IPS-18c (cell line): Measurements from ENCODE around the gene CLCA1.
"Not testable (repeated sequence)": the region's sequence is repeated elsewhere in the genome, so short reads cannot be mapped to it uniquely, and the experiment has no call there.

Experiments used
- H3K4me3 ChIP-seq: 2 replicates; pipeline ENCODE4 v1.7.0; 2013; ENCODE audit warnings: low read depth, mild to moderate bottlenecking, low read length, moderate library complexity; ENCODE audit not compliant: insufficient read depth
- H3K9me3 ChIP-seq: one replicate; pipeline ENCODE4 v1.6.1; 2013; ENCODE audit warnings: mild to moderate bottlenecking, low read length, moderate library complexity; ENCODE audit not compliant: control insufficient read depth, insufficient read depth

Gene CLCA1

DNA sequence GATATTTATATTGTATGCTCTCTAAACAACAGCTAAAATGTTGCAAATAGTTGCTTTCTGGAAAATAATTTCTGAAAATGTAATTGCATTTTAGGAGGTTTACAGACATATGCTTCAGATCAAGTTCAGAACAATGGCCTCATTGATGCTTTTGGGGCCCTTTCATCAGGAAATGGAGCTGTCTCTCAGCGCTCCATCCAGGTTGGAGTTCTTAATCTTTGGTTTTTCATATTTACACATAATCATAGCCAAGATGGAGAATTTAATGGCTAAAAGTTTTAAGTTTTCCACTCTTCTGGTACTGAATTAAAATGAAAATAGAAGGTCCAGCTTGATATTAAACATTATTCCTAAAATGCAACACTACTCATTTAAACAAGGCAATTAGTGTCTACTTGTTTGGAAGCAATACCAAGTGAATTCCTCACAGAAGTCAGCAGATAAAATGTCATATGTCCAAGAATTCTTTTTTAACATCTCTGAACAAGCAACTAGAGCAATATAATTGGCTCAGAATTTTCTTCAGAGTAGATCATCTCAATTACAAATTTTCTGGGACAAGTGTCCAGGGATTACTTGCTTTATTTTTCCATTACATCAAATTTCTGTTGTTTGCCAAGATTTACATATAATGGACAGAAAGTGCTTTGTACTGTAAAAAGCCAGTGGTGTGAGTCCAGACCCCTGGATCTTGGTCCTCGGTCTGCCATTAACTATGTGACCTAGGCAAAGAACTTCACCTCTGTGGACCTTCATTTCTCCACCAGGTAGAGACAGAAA, 22.6 kb downstream of the CLCA1 start:
- Histone ChIP-seq H3K9me3 (peaks cover 2% of the 10 kb centered on the region), H3K4me3 (no peak overlapping the region)

DNA sequence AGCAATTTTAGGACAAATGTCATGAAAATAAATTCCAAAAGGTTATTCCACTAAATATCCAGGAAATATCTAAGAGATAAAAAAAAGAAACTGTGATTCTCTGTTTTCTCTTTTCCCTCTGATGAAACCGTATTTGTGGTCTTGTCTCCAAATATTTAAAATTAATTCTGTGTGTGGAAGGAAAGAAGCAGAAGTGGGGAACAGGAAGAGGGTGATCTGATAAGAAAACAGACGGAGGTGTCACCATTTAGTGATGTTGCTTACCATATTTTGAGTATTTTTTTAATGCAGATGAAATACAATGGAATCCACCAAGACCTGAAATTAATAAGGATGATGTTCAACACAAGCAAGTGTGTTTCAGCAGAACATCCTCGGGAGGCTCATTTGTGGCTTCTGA, 29.6 kb downstream of the CLCA1 start:
- peaks cover 6% of the 10 kb centered on the region for H3K9me3 ChIP-seq
- no peak overlapping the region for H3K4me3 ChIP-seq

GRCh38 chr1:86499987-86500593, 31.4 kb downstream of the CLCA1 start:
- Histone ChIP-seq H3K9me3 (peaks cover 6% of the 10 kb centered on the region), H3K4me3 (no peak overlapping the region)

DNA sequence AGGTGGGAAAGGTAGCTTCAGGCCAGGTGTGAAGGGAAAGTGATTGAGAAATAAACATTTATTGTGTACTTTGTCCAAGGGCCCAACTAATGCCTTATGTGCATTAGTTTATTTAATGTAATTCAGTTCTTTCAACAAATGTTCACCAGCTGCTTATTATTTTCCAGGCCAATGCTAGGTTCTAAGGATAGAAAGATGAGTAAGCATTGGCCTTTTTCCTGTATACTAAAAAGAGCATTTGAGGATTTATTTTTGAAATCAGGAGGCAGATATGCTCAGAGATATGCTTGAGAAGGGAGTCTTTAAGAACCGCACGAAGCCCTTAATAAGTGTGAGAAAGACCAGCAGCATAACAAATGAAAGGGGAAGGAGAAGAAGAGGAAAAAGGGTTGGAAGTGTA, 32.0 kb downstream of the CLCA1 start:
- Histone ChIP-seq H3K9me3 (peaks cover 4% of the 10 kb centered on the region), H3K4me3 (no peak overlapping the region)

DNA sequence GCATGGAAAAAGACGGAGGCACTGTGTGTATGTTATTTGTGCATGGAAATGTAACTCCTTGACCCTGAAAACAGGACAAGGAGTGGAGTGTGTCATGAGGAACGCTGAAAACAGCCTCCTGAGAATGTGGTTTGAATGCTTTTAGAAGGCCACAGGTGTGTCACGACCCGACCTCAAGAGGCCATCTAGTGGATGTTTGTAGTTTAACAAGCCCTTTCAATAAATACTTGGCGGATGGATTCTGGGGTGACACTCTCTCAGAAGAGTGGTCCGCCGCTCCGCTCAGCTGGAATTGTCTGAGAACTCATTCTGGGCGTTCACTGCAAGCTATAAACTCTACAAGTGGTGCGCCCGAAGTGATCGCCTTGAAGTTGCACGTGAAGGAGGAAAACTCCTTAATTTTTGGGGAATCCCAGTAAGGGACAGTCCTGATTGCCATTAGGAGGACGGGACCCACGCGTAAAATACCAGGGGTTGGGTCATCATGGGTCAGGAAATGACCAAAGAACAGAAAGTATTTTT, 33.5 kb downstream of the CLCA1 start:
- H3K4me3 ChIP-seq, result peak overlapping the region; percentile 44; the same call in 1 of the 2 replicates
- H3K9me3 ChIP-seq, result not testable (repeated sequence)

- peak overlapping the region; percentile 44 for H3K4me3 ChIP-seq
- H3K9me3 ChIP-seq, result peaks cover 4% of the 10 kb centered on the region
These were observed 34.1 kb downstream of the CLCA1 start for GRCh38 chr1:86502721-86503405.

GRCh38 chr1:86503406-86504136, 34.8 kb downstream of the CLCA1 start:
- Histone ChIP-seq H3K4me3 (peak overlapping the region; percentile 44), H3K9me3 (peaks cover 4% of the 10 kb centered on the region)

DNA sequence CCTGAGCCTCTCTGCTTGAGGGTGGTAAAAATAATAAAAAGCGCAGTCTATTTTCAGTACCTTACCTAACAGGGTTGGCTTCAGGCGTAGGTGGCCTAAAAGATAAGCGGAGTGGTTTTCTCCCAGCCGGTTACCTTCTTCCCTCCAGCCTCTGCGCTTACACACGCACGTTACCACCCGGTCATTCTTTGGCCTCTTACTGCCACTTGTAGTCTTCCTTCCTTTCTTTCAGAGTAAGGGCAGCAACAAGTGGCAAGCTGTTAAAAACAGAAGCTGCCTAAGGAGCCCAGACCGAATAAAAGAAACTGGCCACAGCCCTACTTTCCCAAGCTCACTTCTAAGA, 35.4 kb downstream of the CLCA1 start:
- peak overlapping the region; percentile 28; the same call in 1 of the 2 replicates for H3K4me3 ChIP-seq
- H3K9me3 ChIP-seq, result peaks cover 4% of the 10 kb centered on the region

DNA sequence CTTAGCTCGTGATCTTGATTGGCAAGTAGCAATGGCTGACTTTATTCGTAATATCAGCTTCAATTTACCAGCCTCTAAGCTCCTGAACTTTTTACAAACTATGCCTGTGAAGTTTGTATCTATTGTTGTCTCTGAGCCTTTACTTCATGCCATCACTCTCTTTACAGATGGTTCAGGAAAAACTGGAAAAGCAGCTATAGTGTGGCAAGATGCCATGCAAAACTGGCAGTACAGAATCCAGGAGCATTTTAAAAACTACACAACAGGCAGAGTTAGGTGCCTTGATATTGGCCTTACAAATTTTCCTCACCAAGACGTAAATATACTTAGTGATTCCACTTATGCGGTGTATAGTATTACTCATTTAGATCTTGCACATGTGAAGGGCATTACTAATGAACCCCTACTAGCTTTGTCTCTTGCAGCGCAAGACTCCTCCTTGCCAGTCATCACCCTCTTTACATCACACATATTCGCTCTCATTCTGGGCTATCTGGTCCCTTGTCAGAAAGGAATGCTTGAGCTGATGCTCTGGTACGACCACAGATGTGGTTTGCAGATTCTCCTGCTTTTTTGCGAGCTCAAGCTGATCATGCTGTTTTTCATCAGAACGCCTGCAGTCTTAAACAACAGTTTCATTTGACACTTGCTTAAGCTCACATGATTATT, 36.3 kb downstream of the CLCA1 start:
- H3K9me3 ChIP-seq, result peaks cover 4% of the 10 kb centered on the region
- H3K4me3 ChIP-seq, result no peak overlapping the region

- Histone ChIP-seq H3K4me3 (no peak overlapping the region), H3K9me3 (peaks cover 4% of the 10 kb centered on the region)
These were observed 36.8 kb downstream of the CLCA1 start for GRCh38 chr1:86505564-86505902.

DNA sequence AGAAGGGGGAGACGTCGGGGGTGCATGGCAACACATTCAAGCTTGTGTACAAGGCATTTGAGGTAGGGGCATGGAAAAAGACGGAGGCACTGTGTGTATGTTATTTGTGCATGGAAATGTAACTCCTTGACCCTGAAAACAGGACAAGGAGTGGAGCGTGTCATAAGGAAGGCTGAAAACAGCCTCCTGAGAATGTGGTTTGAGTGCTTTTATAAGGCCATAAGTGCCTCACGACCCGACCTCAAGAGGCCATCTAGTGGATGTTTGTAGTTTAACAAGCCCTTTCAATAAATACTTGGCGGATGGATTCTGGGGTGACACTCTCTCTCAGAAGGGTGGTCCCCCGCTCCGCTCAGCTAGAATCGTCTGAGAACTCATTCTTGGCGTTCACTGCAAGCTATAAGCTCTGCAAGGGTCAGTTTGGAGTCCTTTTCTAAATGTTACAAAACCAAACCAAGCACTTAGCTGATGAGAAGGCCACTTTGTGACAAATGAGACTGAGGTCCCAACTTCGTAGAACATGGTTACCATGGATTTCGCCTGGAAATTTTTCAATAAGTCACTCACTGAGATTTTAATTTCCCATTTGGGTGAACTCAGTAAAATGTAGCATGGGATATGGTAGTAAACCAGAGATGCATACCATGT, 39.3 kb downstream of the CLCA1 start:
- Histone ChIP-seq H3K4me3 (no peak overlapping the region; the same call in 1 of the 2 replicates), H3K9me3 (peaks cover 1% of the 10 kb centered on the region)

DNA sequence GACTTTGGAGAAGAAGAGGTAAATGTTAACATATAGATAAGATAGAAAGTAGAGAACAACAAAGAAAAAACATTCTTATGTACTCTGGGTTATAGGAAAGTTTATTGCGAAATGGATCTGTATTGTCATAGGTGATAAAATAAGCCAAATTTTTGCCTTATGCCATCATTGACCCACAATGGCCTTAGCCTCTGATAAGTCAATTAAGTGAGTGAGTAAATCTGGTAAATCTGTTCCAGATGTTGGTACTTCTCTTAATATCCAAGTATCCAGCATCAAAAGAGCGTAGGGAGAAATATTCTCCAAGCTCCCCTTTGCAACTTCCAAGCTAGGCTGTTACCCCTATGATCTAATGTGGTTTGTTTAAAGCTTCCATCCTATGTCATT, 39.8 kb downstream of the CLCA1 start:
- no peak overlapping the region for H3K4me3 ChIP-seq
- H3K9me3 ChIP-seq, result no peaks in the 10 kb centered on the region

- Histone ChIP-seq H3K9me3 (no peaks in the 10 kb centered on the region), H3K4me3 (no peak overlapping the region)
These were observed 46.9 kb downstream of the CLCA1 start for GRCh38 chr1:86515597-86515996.

- H3K4me3 ChIP-seq, result no peak overlapping the region
- no peaks in the 10 kb centered on the region for H3K9me3 ChIP-seq
These were observed 47.6 kb downstream of the CLCA1 start for GRCh38 chr1:86516335-86516734.

DNA sequence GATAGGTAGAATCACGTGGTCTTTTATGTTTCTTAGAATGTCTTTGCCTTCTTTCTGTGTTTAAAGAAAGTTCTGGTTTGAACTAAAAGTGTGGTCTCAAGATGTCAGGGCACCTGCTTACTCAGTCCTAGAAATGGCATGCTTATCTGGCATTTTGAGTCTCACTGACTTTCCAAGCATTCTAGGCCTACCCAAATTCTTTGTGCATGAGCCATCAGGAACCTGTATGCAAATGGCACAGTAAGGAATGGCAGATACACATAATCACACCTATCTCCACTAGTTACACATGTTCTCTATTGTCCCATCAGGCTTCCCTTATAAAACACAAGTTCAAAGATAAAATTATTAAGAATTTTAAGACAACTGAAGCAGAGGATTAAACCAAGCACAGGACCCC, 48.6 kb downstream of the CLCA1 start:
- H3K9me3 ChIP-seq, result no peaks in the 10 kb centered on the region
- no peak overlapping the region for H3K4me3 ChIP-seq

DNA sequence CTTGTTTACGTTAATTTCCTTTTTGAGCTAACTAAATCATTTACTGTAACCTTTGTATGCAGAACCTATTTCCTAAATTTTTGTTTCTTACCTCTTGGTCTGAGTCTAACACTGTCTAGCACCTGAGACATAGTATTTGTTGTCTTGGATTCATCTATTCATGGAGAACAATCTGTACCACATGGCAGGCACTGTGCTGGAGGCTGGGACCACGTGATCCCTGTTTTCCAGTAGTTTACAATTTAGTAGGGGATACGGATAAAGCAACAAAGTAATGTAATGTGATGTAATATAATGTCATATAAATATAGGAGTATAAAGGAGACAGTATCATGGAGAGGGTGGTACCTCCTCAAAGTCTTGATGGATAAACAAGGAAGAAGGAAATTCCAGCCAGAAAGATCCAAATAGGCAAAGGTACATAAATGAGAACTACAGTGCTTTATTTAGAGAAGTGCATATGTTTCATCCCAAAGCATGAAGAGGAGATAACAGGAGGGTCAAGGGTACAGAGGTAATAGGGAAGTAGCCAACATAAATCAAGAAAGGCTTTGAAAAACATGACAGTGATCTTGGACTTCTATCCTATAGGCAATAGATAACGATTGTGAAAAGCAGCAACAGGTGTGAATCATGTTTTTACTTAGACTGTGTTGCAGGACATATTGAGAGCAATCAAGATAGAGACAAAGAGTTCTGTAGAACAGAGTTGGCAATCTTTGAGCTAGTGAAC, 52.2 kb downstream of the CLCA1 start:
- no peaks in the 10 kb centered on the region for H3K9me3 ChIP-seq
- no peak overlapping the region for H3K4me3 ChIP-seq
